Upper lobe of left lung (tissue), 4 donors: Measurements from ENCODE around the gene SENP5.

Source experiments
- POLR2A ChIP-seq, 4 donors: fragments of 450-650 bp; IDR thresholded peaks; one replicate each; pipeline ENCODE4 v1.5.1; 2016 to 2017; ENCODE audit warnings: antibody characterized with exemption in 4 of 4, mild to moderate bottlenecking in 2 of 4
- POLR2AphosphoS5 ChIP-seq, 2 donors: sonication (generic); formaldehyde crosslinking; IDR thresholded peaks; one replicate each; pipeline ENCODE4 v1.5.1; 2017; ENCODE audit warnings: antibody characterized with exemption in 2 of 2
- TF ChIP-seq, protein P1 (sequence below), 6 experiments: fragments of 450-650 bp in 4 of 6; fragments of 200-600 bp in 2 of 6; sonication (generic) in 2 of 6; IDR thresholded peaks; one replicate each; pipeline ENCODE4 v1.5.1; 2016 to 2019; ENCODE audit warnings: antibody characterized with exemption in 6 of 6

DNA sequence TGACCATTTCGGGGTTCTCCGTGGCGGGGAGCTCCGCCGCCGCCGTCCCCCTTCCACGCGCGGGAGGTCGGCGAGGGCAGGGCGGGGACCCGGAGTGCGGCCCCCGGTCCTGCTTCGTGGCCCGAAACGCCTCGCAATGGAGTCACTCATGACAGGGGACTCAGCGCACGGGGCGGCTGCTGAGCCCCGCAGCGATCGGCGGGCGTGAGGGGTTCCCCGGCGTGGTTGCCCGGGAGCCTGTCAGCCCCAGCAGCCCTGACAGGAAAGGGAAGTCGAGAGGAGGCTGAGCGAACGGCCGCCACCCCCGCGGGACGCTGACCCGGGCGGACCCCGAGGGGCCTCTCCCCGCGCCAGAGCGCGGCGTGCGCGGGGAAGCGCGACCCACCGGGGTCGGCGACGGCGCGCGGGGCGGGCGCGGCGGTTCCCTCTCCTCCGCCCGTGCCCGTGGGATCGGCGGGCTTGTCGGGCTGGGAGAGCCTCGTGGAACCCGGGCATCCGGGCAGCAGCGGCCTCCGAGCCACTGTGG lies 101.5 kb downstream of the SENP5 start:
- TF ChIP-seq POLR2A (IDR thresholded peaks at IDR 0.05) (no peak), POLR2AphosphoS5 (IDR thresholded peaks at IDR 0.05) (no peak)
- TF ChIP-seq, protein P1, sequence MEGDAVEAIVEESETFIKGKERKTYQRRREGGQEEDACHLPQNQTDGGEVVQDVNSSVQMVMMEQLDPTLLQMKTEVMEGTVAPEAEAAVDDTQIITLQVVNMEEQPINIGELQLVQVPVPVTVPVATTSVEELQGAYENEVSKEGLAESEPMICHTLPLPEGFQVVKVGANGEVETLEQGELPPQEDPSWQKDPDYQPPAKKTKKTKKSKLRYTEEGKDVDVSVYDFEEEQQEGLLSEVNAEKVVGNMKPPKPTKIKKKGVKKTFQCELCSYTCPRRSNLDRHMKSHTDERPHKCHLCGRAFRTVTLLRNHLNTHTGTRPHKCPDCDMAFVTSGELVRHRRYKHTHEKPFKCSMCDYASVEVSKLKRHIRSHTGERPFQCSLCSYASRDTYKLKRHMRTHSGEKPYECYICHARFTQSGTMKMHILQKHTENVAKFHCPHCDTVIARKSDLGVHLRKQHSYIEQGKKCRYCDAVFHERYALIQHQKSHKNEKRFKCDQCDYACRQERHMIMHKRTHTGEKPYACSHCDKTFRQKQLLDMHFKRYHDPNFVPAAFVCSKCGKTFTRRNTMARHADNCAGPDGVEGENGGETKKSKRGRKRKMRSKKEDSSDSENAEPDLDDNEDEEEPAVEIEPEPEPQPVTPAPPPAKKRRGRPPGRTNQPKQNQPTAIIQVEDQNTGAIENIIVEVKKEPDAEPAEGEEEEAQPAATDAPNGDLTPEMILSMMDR (IDR thresholded peaks at IDR 0.05) = no peak
